Spleen (tissue), 7 donors: Measurements from ENCODE around the gene RAPGEF3.

Experiments
- POLR2A ChIP-seq, 3 donors: fragments of 450-650 bp; IDR thresholded peaks; one replicate each; pipeline ENCODE4 v1.5.1; 2017; ENCODE audit warnings: antibody characterized with exemption in 3 of 3, mild to moderate bottlenecking in 1 of 3
- TF ChIP-seq, protein P1 (sequence below), 11 experiments: fragments of 200-600 bp in 7 of 11; fragments of 450-650 bp in 4 of 11; sonication (generic) in 4 of 11; IDR thresholded peaks in 8 of 11; conservative IDR thresholded peaks in 3 of 11; 1 replicate in 7 of 11; 2 replicates in 4 of 11; pipeline versions ENCODE4 v1.4.0 to v1.8.0; 2016 to 2021; ENCODE audit warnings: antibody characterized with exemption in 11 of 11, inconsistent platforms in 4 of 11, mild to moderate bottlenecking in 1 of 11
- donor health status: DM: no; HTN: no; CAD: no; lungs with moderate emphysema.
- donor health status: DM: no; HTN: no; CAD: no.
- donor health status: DM: no; HTN: no; CAD: no.

DNA sequence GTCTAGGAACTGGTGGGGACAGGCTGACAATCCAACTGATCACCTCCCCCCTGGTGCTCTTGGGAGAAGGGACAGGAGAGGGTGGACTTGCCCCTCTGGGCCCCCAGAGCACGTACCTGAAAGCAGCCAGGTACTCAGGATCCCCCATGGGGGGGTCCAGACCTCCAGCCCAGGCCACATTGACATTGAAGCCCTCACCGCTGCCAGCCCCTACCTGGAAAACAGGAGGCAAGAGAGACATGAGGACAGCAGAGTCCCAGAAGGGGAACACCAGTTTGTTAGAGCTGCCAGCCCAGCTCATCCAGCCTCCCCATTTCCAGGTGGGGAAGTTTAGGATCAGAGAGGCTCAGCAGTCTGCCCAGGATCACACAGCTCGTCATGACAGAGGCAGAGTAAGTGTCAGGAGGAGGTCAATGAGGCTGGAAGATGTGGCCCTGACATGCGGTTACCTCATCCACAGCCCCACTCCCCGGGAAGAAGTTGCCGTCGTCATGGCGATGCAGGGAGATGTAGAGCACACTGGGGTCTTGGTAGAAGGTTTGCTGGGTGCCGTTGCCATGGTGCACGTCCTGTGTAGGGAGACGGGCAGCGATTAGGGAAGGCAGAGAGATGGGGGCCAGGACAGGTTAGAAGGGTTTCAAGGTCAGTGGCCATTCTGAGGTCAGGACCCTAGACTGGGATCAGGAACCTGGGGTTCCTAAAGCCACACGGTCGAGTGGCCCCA, 29.1 kb upstream of the RAPGEF3 start:
- TF ChIP-seq, protein P1, sequence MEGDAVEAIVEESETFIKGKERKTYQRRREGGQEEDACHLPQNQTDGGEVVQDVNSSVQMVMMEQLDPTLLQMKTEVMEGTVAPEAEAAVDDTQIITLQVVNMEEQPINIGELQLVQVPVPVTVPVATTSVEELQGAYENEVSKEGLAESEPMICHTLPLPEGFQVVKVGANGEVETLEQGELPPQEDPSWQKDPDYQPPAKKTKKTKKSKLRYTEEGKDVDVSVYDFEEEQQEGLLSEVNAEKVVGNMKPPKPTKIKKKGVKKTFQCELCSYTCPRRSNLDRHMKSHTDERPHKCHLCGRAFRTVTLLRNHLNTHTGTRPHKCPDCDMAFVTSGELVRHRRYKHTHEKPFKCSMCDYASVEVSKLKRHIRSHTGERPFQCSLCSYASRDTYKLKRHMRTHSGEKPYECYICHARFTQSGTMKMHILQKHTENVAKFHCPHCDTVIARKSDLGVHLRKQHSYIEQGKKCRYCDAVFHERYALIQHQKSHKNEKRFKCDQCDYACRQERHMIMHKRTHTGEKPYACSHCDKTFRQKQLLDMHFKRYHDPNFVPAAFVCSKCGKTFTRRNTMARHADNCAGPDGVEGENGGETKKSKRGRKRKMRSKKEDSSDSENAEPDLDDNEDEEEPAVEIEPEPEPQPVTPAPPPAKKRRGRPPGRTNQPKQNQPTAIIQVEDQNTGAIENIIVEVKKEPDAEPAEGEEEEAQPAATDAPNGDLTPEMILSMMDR (IDR thresholded peaks at IDR 0.05 in 8 of 11, conservative IDR thresholded peaks at IDR 0.05 in 3 of 11): no peak
- TF ChIP-seq POLR2A (IDR thresholded peaks at IDR 0.05): no peak
